Loucy (cell line): ENCODE measurements around the gene ADD2.

Experiments
- H2AFZ ChIP-seq: fragments of 200-600 bp; sonication (generic); 2 replicates; pipeline ENCODE4 v1.6.0; 2016; ENCODE audit warnings: antibody characterized with exemption, mild to moderate bottlenecking, low read length, moderate library complexity
- H3F3A ChIP-seq: fragments of 200-600 bp; 2 replicates; pipeline ENCODE4 v1.6.0; 2016; ENCODE audit warnings: antibody characterized with exemption, low read depth, mild to moderate bottlenecking
- H3K27me3 ChIP-seq: fragments of 200-600 bp; sonication (generic); 2 replicates; pipeline ENCODE4 v1.6.1; 2014; ENCODE audit warnings: low read length, mild to moderate bottlenecking; ENCODE audit not compliant: insufficient read depth, poor library complexity, severe bottlenecking
- H3K36me3 ChIP-seq: fragments of 200-600 bp; sonication (generic); 2 replicates; pipeline ENCODE4 v1.6.1; 2016; ENCODE audit warnings: low read length; ENCODE audit not compliant: insufficient read depth
- H3K4me1 ChIP-seq: fragments of 200-600 bp; sonication (generic); 2 replicates; pipeline ENCODE4 v1.5.1; 2014; ENCODE audit warnings: low read length, mild to moderate bottlenecking; ENCODE audit not compliant: insufficient read depth, poor library complexity, severe bottlenecking
- H3K4me2 ChIP-seq: fragments of 200-600 bp; sonication (generic); 2 replicates; pipeline ENCODE4 v1.6.0; 2014; ENCODE audit warnings: antibody characterized with exemption, low read length, low read depth, mild to moderate bottlenecking; ENCODE audit not compliant: poor library complexity, severe bottlenecking
- H3K4me3 ChIP-seq: fragments of 200-600 bp; sonication (generic); 2 replicates; pipeline ENCODE4 v1.5.1; 2014; ENCODE audit warnings: low read length, mild to moderate bottlenecking, mixed read lengths; ENCODE audit not compliant: poor library complexity, severe bottlenecking
- H3K79me2 ChIP-seq: fragments of 200-600 bp; sonication (generic); 2 replicates; pipeline ENCODE4 v1.6.1; 2014; ENCODE audit warnings: low read length; ENCODE audit not compliant: insufficient read depth
- H3K9ac ChIP-seq: fragments of 200-600 bp; sonication (generic); 2 replicates; pipeline ENCODE4 v1.6.0; 2014; ENCODE audit warnings: mild to moderate bottlenecking, low read depth, low read length, moderate library complexity; ENCODE audit not compliant: poor library complexity, severe bottlenecking
- H3K9me2 ChIP-seq: fragments of 200-600 bp; sonication (generic); replicated peaks from 2 replicates; pipeline ENCODE4 v1.6.1; 2016; ENCODE audit warnings: low read depth, low read length, mixed read lengths
- H3K9me3 ChIP-seq: fragments of 200-600 bp; sonication (generic); 2 replicates; pipeline ENCODE4 v1.6.1; 2014; ENCODE audit warnings: mild to moderate bottlenecking, antibody characterized with exemption, low read length, low read depth; ENCODE audit not compliant: insufficient read depth
- H4K20me1 ChIP-seq: fragments of 200-600 bp; sonication (generic); 2 replicates; pipeline ENCODE4 v1.6.0; 2014; ENCODE audit warnings: antibody characterized with exemption, low read length, mild to moderate bottlenecking; ENCODE audit not compliant: insufficient read depth, poor library complexity, severe bottlenecking
- CTCF ChIP-seq: fragments of 200-600 bp; sonication (generic); conservative IDR thresholded peaks from 2 replicates; pipeline ENCODE4 v1.5.1; 2014; ENCODE audit warnings: mild to moderate bottlenecking, antibody characterized with exemption, low read length
- EZH2phosphoT487 ChIP-seq: fragments of 200-600 bp; IDR thresholded peaks from 2 replicates; pipeline ENCODE4 v1.6.1; 2018; ENCODE audit warnings: antibody characterized with exemption, mild to moderate bottlenecking, moderate library complexity, borderline replicate concordance

ADD2 gene

GRCh38 chr2:70757360-70757759, 10.6 kb downstream of the ADD2 start:
- Histone ChIP-seq H3K9ac (no peak overlapping the region), H3K36me3 (no peaks in the 10 kb centered on the region), H3K4me3 (no peak overlapping the region), H3K27me3 (no peaks in the 10 kb centered on the region), H4K20me1 (no peaks in the 10 kb centered on the region), H3K9me3 (no peaks in the 10 kb centered on the region), H3K9me2 (no peaks in the 10 kb centered on the region), H3F3A (no peaks in the 10 kb centered on the region), H3K79me2 (no peaks in the 10 kb centered on the region), H2AFZ (no peak overlapping the region), H3K4me1 (no peaks in the 10 kb centered on the region), H3K4me2 (no peak overlapping the region)
- TF ChIP-seq CTCF (no peak), EZH2phosphoT487 (no peak)

- H3K4me3 ChIP-seq: no peak overlapping the region
- no peaks in the 10 kb centered on the region for H3F3A ChIP-seq
- no peak overlapping the region for H3K9ac ChIP-seq
- H3K9me3 ChIP-seq: no peaks in the 10 kb centered on the region
- no peaks in the 10 kb centered on the region for H3K27me3 ChIP-seq
- H3K79me2 ChIP-seq: no peaks in the 10 kb centered on the region
- H2AFZ ChIP-seq: no peak overlapping the region
- H3K4me1 ChIP-seq: no peaks in the 10 kb centered on the region
- TF ChIP-seq EZH2phosphoT487 (no peak), CTCF (no peak)
- H4K20me1 ChIP-seq: no peaks in the 10 kb centered on the region
- no peak overlapping the region for H3K4me2 ChIP-seq
- H3K36me3 ChIP-seq: no peaks in the 10 kb centered on the region
- no peaks in the 10 kb centered on the region for H3K9me2 ChIP-seq
Observed at GRCh38 chr2:70756128-70756527, 11.9 kb downstream of the ADD2 start.

GRCh38 chr2:70753902-70754301, 14.1 kb downstream of the ADD2 start:
- no peak overlapping the region for H3K4me2 ChIP-seq
- H3K9ac ChIP-seq: no peak overlapping the region
- H3K9me2 ChIP-seq: no peaks in the 10 kb centered on the region
- no peaks in the 10 kb centered on the region for H3K4me1 ChIP-seq
- H3K9me3 ChIP-seq: no peaks in the 10 kb centered on the region
- H3K79me2 ChIP-seq: no peaks in the 10 kb centered on the region
- H4K20me1 ChIP-seq: no peaks in the 10 kb centered on the region
- no peaks in the 10 kb centered on the region for H3K36me3 ChIP-seq
- no peaks in the 10 kb centered on the region for H3F3A ChIP-seq
- no peak overlapping the region for H3K4me3 ChIP-seq
- no peaks in the 10 kb centered on the region for H3K27me3 ChIP-seq
- no peak overlapping the region for H2AFZ ChIP-seq
- TF ChIP-seq CTCF (no peak), EZH2phosphoT487 (no peak)
